Measurements from ENCODE around the gene PERCC1. TPM values are rescaled to one million over a fixed set of nuclear protein-coding genes. Genes with fewer than 3 reads are reported as not detected.

The PERCC1 gene
- total RNA-seq, 1 donor from 2014 or later = 0.35 TPM

DNA sequence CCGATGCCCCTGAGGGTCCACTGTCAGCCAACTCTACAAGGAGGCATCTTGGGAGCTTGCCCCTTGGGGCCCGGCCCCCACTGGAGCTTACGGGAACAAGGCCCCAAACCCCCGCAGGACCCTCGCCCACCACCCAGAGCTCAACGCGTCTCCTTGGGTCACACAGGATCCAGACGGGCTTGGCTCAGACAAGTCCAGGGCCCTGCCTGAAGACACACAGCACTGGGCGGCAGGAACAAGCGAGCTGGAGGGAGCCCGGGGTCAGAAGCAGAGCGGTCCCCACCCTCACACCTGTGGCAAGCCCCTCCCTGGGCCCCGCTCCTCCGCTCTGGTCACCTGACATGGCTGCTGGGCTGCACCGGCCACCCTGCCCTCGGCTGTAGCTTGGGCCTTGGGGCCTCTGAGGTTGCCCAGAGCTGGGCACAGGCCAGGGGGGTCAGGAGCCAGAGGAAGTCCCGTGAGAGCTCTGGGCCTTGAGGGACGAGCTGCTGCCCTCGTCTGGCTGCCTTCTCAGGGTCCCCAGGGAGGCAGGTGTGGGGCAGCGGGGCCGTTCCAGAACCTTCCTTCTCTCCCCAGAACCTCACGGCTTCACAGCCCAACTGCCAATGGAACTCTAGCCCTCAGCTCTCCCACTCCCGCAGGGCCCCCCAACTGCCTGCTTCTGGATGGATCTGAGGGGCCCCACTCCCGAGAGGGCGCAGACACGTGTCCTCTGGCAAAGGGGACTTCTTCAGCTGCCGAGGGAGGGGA, 13.3 kb downstream of the PERCC1 start, which contains the start of gene CCDC154:
CCDC154 (minus strand) TSS at position 577 of the 750 bp plus-strand sequence; CDS start at position 343, 234 bp downstream.
- DNase-seq (ENCODE audit: missing footprints) = no peak
- no peak for ATAC-seq
- intact Hi-C loops (cut with DNase I) = no loop called here

- DNase-seq (ENCODE audit: missing footprints) (no peak), ATAC-seq (no peak)
- intact Hi-C loops (cut with DNase I) = no loop called here
Measured at GRCh38 chr16:1444730-1445517, 14.0 kb downstream of the PERCC1 start.

DNA sequence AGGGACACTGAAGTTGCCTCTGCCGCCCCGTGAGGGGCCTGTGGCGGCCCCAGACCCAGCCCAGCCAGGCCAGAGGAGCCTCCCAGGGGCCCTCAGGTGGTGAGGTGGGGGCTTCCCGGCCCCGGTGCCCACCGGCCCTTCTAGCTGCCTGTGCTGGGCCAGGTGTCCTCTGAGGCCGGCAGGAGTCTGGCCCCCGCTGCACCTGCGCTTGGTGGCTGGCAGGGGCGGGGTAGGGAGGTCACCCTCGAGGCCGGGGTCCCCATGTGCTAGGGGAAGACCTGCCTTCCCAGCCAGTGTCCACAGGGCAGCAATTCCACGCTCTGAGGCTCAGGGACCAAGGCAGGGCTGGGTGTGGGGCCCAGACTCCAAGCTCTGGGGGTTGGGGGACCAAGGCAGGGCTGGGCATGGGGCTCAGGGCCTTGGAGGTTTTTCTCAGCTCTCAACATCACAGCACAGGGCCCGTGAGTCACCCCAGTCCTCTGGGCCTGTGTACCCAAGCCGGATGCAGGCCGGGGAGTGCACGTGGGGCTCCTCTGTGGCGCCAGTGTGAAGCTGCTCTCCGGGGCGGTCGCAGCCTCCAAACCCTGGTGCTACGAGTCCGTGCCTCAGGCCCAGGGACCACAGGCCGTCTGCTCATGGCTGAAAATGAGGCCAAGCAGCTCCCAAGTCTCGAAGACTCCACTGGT, 14.8 kb downstream of the PERCC1 start:
- intact Hi-C loops (cut with DNase I) = no loop called here
- DNase-seq (ENCODE audit: missing footprints) (no peak), ATAC-seq (no peak)

DNA sequence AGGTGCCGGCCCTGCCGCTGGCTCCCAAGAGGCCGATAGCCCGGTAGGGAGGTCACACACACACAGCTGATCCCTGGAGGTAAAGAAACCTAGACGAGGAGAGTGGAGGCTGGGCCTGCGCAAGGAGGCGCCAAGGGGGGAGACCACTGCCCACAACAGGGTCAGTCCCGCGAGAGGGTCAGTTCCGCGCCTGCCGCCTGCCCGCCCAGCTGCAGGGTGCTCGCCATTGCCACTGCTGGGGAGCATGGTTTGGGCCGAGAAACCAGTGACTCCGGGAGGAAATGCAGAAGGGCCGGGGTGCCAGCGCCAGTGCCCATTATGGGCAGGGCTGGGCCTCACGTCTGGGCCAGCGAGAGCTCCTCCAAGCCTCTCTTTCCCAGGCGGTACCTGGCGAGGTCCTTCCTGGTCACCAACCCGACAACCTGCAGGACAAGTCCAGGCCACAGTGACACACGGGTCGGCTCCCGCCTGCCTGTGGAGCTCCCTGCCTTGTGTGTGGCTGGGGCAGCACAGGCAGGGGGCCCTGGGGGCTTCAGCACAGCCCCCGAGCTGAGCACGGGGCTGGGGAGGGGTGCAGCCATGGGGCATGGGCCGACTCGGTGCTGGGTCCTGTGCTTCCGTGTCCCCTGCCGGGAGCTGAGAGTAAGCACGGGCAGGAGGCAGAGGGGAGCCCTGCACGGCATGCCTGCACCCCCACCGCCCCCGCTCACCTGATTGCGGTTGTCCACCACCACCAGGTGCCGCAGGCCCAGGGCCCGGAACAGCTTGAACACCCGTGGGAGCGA, 15.6 kb downstream of the PERCC1 start:
- intact Hi-C loops (cut with DNase I) = no loop called here
- no peak for DNase-seq (ENCODE audit: missing footprints)
- ATAC-seq = no peak

GRCh38 chr16:1447965-1448364, 17.1 kb downstream of the PERCC1 start:
- ATAC-seq (no peak), DNase-seq (ENCODE audit: missing footprints) (no peak)
- intact Hi-C loops (cut with DNase I) = no loop called here

GRCh38 chr16:1448536-1449116, 17.7 kb downstream of the PERCC1 start:
- intact Hi-C loops (cut with DNase I) = no loop called here
- ATAC-seq = no peak
- DNase-seq (ENCODE audit: missing footprints) = peak; percentile 63

- no peak for ATAC-seq
- intact Hi-C loops (cut with DNase I) = no loop called here
- DNase-seq (ENCODE audit: missing footprints) = no peak
Measured at GRCh38 chr16:1449201-1449788, 18.4 kb downstream of the PERCC1 start.

DNA sequence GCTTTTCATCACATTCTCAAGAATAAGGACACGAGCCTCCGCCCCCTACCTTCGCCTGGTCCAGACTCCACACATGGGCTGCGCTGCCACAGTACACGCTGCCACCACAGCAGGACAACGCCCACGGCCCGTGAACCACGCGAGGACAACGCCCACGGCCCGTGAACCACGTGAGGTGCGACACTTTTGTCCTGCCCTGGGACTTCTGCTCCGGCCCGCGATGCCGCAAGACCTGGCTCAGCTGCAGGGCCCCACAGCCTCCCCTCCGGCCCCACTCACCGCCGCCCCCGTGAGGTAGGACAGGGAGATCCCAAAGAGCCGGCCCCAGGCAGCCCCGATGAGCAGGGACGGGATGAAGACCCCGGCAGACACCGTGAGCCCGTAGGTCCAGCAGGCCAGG, 19.3 kb downstream of the PERCC1 start:
- intact Hi-C loops (cut with DNase I) = no loop called here
- no peak for DNase-seq (ENCODE audit: missing footprints)
- ATAC-seq = no peak

DNA sequence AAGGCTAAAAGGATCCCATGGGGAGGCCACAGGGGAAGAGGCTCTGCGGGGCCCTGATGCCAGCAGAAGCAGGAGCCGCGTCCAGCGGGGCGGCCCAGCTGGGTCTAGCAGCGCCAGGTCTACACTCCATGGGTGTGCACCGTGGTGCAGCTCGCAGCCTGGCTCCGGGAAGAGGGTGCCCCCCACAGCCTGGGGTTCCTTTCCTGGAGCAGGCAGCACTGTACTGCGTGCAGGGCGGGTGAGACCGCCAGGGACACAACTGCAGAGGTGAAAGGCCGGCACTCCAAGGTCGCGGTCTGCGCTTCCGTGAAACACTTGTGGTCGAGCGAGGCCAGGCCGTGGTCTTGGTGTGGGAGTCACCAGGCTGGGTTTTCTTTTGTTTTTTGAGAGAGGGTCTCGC, 20.0 kb downstream of the PERCC1 start:
- intact Hi-C loops (cut with DNase I) = no loop called here
- no peak for DNase-seq (ENCODE audit: missing footprints)
- ATAC-seq = no peak

DNA sequence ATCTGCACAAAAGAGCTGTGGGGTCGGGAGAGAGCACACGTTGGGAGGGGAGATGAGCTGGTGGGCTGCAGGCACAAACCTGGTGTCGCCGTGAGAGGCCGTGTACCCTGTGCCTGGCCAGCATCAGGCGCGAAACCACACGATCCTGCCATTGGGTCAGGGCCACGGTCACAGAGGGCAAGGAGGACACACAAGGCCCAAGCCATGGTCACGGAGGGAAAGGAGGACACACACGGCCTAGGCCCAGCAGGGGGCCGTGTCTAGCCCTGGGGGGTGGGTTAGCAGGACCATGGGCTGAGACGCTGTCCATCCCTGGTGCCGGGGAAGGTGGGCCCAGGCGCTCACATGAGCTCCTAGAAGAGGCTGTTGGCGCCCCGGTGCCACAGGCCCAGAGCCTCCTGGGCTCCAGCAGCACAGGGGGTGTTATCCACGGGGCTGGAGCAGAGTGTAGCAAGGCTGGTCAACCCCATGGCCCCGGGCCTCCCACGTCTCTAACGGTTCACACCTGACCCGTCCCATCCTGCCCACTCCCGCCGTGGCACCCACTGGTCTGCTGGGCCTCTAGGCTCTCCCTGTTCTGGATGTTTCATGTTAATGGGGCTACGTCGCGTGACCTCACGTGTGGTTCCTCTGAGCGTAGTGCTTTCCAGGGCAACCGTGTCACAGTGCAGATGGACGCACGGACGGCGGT, 21.0 kb downstream of the PERCC1 start:
- DNase-seq (ENCODE audit: missing footprints) (peak; percentile 58), ATAC-seq (no peak)
- intact Hi-C loops (cut with DNase I) = no loop called here

- DNase-seq (ENCODE audit: missing footprints) = peak; percentile 53
- no peak for ATAC-seq
- intact Hi-C loops (cut with DNase I) = no loop called here
Measured at GRCh38 chr16:1452530-1452929, 21.7 kb downstream of the PERCC1 start.

DNA sequence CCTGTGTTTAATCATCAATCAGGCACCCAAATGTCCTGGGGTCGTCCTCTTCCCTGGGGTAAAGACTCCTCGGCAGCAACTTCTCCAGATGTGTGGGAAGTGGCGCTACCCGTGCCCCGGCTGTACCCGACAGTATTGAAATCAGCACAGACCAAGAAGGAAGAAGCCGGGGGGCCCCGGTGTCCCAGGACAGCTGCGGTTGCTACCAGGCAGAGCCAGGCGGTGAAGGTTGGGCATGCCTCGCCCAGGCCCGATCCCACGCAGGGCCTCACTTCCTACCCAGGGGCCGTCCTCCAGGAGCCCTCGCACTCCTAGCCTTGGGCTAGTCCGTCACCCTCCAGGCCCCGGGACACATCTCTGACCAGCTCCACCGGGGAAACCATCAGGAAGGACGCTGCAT, 22.4 kb downstream of the PERCC1 start:
- intact Hi-C loops (cut with DNase I) = no loop called here

DNA sequence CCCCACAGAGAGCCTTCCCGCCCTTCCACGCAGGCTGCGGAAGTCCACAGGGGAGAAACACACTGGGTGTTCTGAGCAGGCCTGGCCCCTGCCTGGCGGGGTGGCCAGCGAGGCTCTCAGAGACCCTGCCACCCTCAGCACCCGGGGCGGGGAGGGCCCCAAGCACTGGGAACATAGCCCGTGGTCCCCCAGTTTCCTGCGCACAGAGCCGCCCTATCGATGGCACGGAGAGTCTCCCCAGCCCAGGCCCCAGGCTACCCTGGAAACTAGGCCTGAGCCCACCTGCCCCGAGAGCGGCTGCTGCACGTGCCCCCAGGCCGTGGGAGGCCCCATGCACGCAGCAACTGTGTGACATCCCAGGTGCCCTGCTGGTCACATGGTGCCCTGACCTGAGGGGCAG, 23.7 kb downstream of the PERCC1 start:
- DNase-seq (ENCODE audit: missing footprints) (peak; percentile 62), ATAC-seq (no peak)
- intact Hi-C loops (cut with DNase I) = no loop called here

More for the DNA sequence above, 22.4 kb downstream of the PERCC1 start:
- ATAC-seq (no peak), DNase-seq (ENCODE audit: missing footprints) (no peak)

- DNase-seq (ENCODE audit: missing footprints) (peak; percentile 47), ATAC-seq (no peak)
- intact Hi-C loops (cut with DNase I) = no loop called here
Measured at GRCh38 chr16:1455190-1456171, 24.6 kb downstream of the PERCC1 start.

GRCh38 chr16:1456951-1457350, 26.1 kb downstream of the PERCC1 start:
- intact Hi-C loops (cut with DNase I) = no loop called here
- peak; percentile 55 for DNase-seq (ENCODE audit: missing footprints)
- no peak for ATAC-seq

- intact Hi-C loops (cut with DNase I) = no loop called here
- DNase-seq (ENCODE audit: missing footprints) = peak; percentile 64
- ATAC-seq = no peak
Measured at GRCh38 chr16:1457489-1458245, 26.8 kb downstream of the PERCC1 start.

Data from Right ventricle myocardium inferior (tissue), 1 donor.